HG03378 (cell line): Measurements from ENCODE around the gene CSGALNACT2.

ENCODE experiments used
- ATAC-seq: cut with Tn5 transposase; IDR thresholded peaks from one replicate; pipeline ENCODE4 v1.9.1; 2021; ENCODE audit warnings: mild to moderate bottlenecking, moderate library complexity; ENCODE audit not compliant: unreplicated experiment

The CSGALNACT2 gene

GRCh38 chr10:43111921-43112607 is 26.2 kb upstream of the CSGALNACT2 start:
- ATAC-seq, result no peak

- ATAC-seq, result no peak
Observed at GRCh38 chr10:43112608-43112961, 25.7 kb upstream of the CSGALNACT2 start.

GRCh38 chr10:43113201-43114087 is 24.8 kb upstream of the CSGALNACT2 start:
- no peak for ATAC-seq

- no peak for ATAC-seq
Observed at GRCh38 chr10:43114088-43114742, 24.0 kb upstream of the CSGALNACT2 start.

GRCh38 chr10:43114743-43115611 is 23.3 kb upstream of the CSGALNACT2 start:
- ATAC-seq, result no peak

GRCh38 chr10:43115881-43116595 is 22.2 kb upstream of the CSGALNACT2 start:
- no peak for ATAC-seq

- no peak for ATAC-seq
Observed at GRCh38 chr10:43116596-43116995, 21.6 kb upstream of the CSGALNACT2 start.

GRCh38 chr10:43117031-43117776 is 21.0 kb upstream of the CSGALNACT2 start:
- no peak for ATAC-seq

- no peak for ATAC-seq
Observed at GRCh38 chr10:43117777-43118583, 20.3 kb upstream of the CSGALNACT2 start.

- no peak for ATAC-seq
Observed at GRCh38 chr10:43118631-43119415, 19.4 kb upstream of the CSGALNACT2 start.

GRCh38 chr10:43119416-43120115 is 18.7 kb upstream of the CSGALNACT2 start:
- ATAC-seq, result no peak

- no peak for ATAC-seq
Observed at GRCh38 chr10:43120116-43120928, 17.9 kb upstream of the CSGALNACT2 start.

- ATAC-seq, result peak; percentile 90
Observed at GRCh38 chr10:43120929-43121314, 17.3 kb upstream of the CSGALNACT2 start.

GRCh38 chr10:43121444-43121843 is 16.8 kb upstream of the CSGALNACT2 start:
- no peak for ATAC-seq

GRCh38 chr10:43122096-43122495 is 16.1 kb upstream of the CSGALNACT2 start:
- no peak for ATAC-seq

GRCh38 chr10:43122826-43123225 is 15.4 kb upstream of the CSGALNACT2 start:
- no peak for ATAC-seq
